ENCODE data around the gene RNPEP. TPM values are rescaled to one million over a fixed set of nuclear protein-coding genes. Genes with fewer than 3 reads are reported as not detected.
"Not testable (repeated sequence)": the region's sequence is repeated elsewhere in the genome, so short reads cannot be mapped to it uniquely, and the experiment has no call there.

Gene RNPEP, protein sequence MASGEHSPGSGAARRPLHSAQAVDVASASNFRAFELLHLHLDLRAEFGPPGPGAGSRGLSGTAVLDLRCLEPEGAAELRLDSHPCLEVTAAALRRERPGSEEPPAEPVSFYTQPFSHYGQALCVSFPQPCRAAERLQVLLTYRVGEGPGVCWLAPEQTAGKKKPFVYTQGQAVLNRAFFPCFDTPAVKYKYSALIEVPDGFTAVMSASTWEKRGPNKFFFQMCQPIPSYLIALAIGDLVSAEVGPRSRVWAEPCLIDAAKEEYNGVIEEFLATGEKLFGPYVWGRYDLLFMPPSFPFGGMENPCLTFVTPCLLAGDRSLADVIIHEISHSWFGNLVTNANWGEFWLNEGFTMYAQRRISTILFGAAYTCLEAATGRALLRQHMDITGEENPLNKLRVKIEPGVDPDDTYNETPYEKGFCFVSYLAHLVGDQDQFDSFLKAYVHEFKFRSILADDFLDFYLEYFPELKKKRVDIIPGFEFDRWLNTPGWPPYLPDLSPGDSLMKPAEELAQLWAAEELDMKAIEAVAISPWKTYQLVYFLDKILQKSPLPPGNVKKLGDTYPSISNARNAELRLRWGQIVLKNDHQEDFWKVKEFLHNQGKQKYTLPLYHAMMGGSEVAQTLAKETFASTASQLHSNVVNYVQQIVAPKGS
- total RNA-seq, result 10 to 100 TPM; 48.3 to 50.1 TPM

DNA sequence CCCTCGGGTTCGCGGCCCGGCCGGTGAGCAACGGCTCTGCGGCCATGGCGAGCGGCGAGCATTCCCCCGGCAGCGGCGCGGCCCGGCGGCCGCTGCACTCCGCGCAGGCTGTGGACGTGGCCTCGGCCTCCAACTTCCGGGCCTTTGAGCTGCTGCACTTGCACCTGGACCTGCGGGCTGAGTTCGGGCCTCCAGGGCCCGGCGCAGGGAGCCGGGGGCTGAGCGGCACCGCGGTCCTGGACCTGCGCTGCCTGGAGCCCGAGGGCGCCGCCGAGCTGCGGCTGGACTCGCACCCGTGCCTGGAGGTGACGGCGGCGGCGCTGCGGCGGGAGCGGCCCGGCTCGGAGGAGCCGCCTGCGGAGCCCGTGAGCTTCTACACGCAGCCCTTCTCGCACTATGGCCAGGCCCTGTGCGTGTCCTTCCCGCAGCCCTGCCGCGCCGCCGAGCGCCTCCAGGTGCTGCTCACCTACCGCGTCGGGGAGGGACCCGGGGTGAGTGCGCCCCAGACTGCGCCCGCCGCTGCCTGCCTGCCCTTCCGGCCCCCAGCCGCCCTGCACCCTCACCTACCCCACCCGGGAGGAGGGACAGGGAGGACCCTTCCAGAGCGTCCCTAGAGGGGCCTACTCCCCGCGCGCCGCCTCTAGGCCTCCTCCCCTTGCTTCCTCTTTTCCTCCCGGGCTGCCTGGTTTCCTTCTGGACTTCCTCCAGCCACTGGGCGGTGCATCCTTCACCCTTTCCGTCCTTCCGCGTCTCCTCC is at the start of gene RNPEP:
Gene RNPEP (plus strand): TSS at position 26 of the 757 bp plus-strand sequence. CDS start 19 bp downstream, at position 45.
- POLR2A ChIA-PET, result interaction anchor here (1.2 to 1.6 kb wide), 3 partner anchors 28 to 178 kb away, joined by 3 to 8 read pairs (median 4); partner anchors contain the start of genes PTPN7 and TIMM17A
- Mint-ChIP-seq H3K4me3 (peak within 1 kb of the TSS; percentile 93), H3K27ac (peak within 1 kb of the TSS; percentile 73), H3K4me1 (ENCODE audit: low read depth) (peaks cover 23% of the 10 kb centered on the region), H3K27me3 (no peaks in the 10 kb centered on the region), H3K36me3 (peaks cover 3% of the 10 kb centered on the region), H3K9me3 (no peaks in the 10 kb centered on the region)
- peak; percentile 67 for DNase-seq
- intact Hi-C loops (cut with micrococcal nuclease), result loop anchor here (1.0 to 5.0 kb wide), 2 partner anchors 28 to 156 kb away; partner anchors contain the start of genes IPO9 and TIMM17A
- CTCF ChIA-PET, result interaction anchor here (1.2 to 5.4 kb wide), 5 partner anchors 11 to 153 kb away, joined by 3 to 38 read pairs (median 9); no protein-coding TSS in a partner anchor

DNA sequence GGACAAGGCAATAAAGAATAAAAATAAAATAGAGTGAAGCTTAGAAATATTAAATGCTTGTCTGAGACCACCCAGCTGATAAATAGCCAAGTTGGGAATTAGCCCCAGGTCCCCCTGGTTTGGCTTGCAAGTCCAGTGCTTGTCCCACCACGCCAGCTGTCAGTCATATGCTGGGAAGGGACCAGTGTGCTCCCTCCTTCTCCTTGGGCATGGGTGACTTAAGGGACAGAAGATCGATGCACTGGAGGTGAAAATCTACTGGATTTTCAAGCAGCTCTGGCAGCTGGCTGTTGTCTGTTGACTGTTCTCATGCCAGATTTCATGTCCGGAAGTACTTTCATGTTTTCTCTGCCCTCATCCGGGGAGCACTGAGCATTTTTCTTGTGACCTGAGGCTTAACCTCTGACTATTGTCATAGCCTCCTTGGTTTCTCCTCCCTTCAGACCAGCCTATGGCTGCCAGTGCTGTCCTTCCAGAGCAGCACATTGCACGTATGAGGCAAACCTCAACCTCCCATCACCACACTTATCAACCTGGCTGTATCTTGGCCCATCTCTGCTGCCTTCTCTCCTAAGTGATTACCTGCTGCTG is 48.5 kb upstream of the RNPEP start:
- H3K9me3 Mint-ChIP-seq, result no peaks in the 10 kb centered on the region
- H3K36me3 Mint-ChIP-seq, result no peaks in the 10 kb centered on the region
- intact Hi-C loops (cut with micrococcal nuclease), result no loop called here
- no peak overlapping the region for H3K27ac Mint-ChIP-seq
- H3K4me3 Mint-ChIP-seq, result no peak overlapping the region
- no peak for DNase-seq
- ChIA-PET CTCF (no interaction called here), POLR2A (no interaction called here)
- H3K27me3 Mint-ChIP-seq, result peaks cover 1% of the 10 kb centered on the region
- H3K4me1 Mint-ChIP-seq (ENCODE audit: low read depth), result no peaks in the 10 kb centered on the region

DNA sequence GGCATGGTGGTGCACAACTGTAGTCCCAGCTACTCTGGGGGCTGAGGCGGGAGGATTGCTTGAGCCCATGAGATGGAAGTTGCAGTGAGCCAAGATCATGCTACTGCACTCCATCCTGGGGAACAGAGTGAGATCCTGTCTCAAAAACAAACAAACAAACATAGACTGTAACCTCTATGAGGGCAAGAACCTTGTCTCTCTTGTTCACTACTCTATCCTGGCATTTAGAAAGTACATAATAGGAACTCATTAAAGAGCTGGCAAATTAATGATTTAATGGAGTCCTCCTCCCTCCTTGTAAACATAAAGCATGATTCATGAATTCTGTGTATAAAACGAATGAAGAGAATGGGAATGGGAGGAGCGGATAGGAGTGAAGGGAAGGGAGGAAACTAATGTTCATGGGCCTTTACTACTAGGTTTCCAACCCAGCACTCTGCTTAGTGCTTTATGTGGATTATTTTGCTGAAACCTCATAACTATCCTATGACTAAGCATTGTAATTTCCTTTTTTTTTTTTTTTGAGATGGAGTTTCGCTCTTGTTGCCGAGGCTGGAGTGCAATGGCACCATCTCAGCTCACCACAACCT is 44.7 kb upstream of the RNPEP start:
- no peaks in the 10 kb centered on the region for H3K4me1 Mint-ChIP-seq (ENCODE audit: low read depth)
- peaks cover 1% of the 10 kb centered on the region for H3K27me3 Mint-ChIP-seq
- H3K4me3 Mint-ChIP-seq, result no peak overlapping the region
- H3K27ac Mint-ChIP-seq, result no peak overlapping the region
- intact Hi-C loops (cut with micrococcal nuclease), result no loop called here
- H3K9me3 Mint-ChIP-seq, result no peaks in the 10 kb centered on the region
- CTCF ChIA-PET, result interaction anchor here (0.9 kb wide), 1 partner anchor 61 kb away, joined by 3 read pairs; no protein-coding TSS in a partner anchor
- POLR2A ChIA-PET, result no interaction called here
- DNase-seq, result no peak
- no peaks in the 10 kb centered on the region for H3K36me3 Mint-ChIP-seq

DNA sequence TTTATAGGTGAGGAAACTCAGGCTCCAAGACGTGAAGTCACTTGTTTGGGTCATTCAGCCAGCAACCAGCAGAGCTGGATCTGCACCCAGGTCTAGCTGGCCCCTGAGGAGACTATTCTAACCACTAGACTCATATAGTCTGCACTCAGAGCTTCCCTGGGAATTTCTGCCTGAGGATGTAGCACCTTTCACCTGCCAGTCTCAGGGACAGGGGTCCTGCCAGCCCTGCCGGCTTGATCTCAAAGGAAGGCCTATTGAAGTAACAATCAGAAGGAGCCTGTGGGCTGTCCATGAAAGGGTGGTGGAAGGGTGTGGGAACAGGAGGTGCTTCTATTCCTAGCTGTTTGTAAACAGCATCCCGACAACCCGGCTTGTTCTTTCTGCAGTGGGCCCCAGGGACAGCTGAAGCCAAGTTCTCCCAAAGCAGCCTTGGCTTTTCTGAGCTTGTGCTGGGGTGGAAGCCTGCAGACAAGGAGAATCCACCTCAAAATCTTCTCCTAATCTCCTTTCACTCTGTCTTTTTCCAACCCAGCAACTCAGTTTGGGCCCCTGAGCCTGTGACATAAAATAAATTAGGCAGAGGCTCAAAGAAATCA is 43.9 kb upstream of the RNPEP start:
- ChIA-PET CTCF (interaction anchor here (0.9 kb wide), 1 partner anchor 61 kb away, joined by 3 read pairs; no protein-coding TSS in a partner anchor), POLR2A (no interaction called here)
- Mint-ChIP-seq H3K36me3 (no peaks in the 10 kb centered on the region), H3K27ac (no peak overlapping the region), H3K9me3 (no peaks in the 10 kb centered on the region), H3K4me3 (no peak overlapping the region), H3K4me1 (ENCODE audit: low read depth) (no peaks in the 10 kb centered on the region), H3K27me3 (peaks cover 2% of the 10 kb centered on the region)
- intact Hi-C loops (cut with micrococcal nuclease), result no loop called here
- DNase-seq, result no peak

DNA sequence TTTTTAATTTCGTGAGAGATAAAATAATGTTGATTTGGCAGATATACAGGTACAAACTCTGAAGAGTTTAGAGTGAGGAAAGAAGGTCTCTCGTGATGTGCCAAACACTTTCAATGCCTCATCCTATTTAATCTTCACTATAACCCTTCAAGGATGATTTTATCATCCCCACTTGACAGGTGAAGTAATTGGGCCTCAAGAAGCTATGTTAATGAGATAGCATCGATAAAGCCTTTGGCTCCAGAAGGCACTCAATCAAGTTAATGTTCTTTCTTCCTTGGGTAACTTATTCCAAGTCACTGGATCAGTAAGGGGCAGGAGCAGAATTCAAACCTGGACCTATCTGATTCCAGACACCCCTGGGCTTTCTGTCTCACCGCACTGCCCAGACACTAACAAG is 43.3 kb upstream of the RNPEP start:
- ChIA-PET CTCF (no interaction called here), POLR2A (no interaction called here)
- intact Hi-C loops (cut with micrococcal nuclease), result no loop called here
- H3K27me3 Mint-ChIP-seq, result peaks cover 8% of the 10 kb centered on the region
- no peak for DNase-seq
- no peaks in the 10 kb centered on the region for H3K4me1 Mint-ChIP-seq (ENCODE audit: low read depth)
- H3K36me3 Mint-ChIP-seq, result no peaks in the 10 kb centered on the region
- no peak overlapping the region for H3K4me3 Mint-ChIP-seq
- no peaks in the 10 kb centered on the region for H3K9me3 Mint-ChIP-seq
- H3K27ac Mint-ChIP-seq, result no peak overlapping the region

DNA sequence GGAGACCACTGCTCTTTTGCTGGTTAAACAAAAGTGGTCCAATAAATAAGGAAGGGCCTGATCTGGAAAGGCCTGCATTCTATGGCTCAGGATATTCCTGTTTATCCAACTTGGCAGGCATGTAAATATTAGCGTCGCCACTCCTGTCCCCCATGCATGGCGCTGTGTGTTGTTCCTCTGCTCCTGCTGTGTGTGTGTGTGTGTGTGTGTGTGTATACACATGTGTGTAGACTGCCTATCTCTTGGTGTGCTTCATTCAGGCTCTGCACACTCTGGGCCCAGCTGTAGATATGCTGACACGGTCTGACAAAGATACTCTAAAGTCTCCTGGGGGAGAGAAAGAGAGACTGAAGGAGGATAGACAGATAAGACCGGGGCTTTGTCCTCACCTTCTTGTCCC is 42.9 kb upstream of the RNPEP start:
- peaks cover 8% of the 10 kb centered on the region for H3K27me3 Mint-ChIP-seq
- no peaks in the 10 kb centered on the region for H3K9me3 Mint-ChIP-seq

DNA sequence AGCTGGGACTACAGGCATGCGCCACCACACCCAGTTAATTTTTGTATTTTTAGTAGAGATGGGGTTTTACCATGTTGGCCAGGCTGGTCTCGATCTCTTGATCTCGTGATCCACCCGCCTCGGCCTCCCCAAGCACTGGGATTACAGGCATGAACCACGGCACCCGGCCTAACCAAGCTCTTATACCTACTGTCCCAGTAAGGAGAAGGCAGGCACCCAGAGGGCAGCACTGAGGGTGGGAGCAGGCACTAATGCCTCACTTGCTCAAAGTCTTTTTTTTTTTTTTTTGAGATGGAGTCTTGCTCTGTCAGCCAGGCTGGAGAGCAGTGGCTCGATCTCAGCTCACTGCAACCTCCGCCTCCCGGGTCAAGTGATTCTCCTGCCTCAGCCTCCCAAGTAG is 42.1 kb upstream of the RNPEP start:
- intact Hi-C loops (cut with micrococcal nuclease); DNase-seq; H3K4me1 Mint-ChIP-seq (ENCODE audit: low read depth); H3K27ac Mint-ChIP-seq; H3K4me3 Mint-ChIP-seq; H3K36me3 Mint-ChIP-seq; H3K9me3 Mint-ChIP-seq: not testable (repeated sequence)
- CTCF ChIA-PET, result interaction anchor here (0.7 kb wide), 1 partner anchor 713 kb away, joined by 3 read pairs; no protein-coding TSS in a partner anchor
- POLR2A ChIA-PET, result interaction anchor here (0.6 kb wide), 1 partner anchor 529 kb away, joined by 3 read pairs; no protein-coding TSS in a partner anchor
- H3K27me3 Mint-ChIP-seq, result peaks cover 15% of the 10 kb centered on the region

More for the DNA sequence above, 42.9 kb upstream of the RNPEP start:
- Mint-ChIP-seq H3K36me3 (no peaks in the 10 kb centered on the region), H3K27ac (no peak overlapping the region), H3K4me1 (ENCODE audit: low read depth) (no peaks in the 10 kb centered on the region), H3K4me3 (no peak overlapping the region)
- no peak for DNase-seq
- intact Hi-C loops (cut with micrococcal nuclease), result no loop called here
- CTCF ChIA-PET, result no interaction called here
- POLR2A ChIA-PET, result no interaction called here

DNA sequence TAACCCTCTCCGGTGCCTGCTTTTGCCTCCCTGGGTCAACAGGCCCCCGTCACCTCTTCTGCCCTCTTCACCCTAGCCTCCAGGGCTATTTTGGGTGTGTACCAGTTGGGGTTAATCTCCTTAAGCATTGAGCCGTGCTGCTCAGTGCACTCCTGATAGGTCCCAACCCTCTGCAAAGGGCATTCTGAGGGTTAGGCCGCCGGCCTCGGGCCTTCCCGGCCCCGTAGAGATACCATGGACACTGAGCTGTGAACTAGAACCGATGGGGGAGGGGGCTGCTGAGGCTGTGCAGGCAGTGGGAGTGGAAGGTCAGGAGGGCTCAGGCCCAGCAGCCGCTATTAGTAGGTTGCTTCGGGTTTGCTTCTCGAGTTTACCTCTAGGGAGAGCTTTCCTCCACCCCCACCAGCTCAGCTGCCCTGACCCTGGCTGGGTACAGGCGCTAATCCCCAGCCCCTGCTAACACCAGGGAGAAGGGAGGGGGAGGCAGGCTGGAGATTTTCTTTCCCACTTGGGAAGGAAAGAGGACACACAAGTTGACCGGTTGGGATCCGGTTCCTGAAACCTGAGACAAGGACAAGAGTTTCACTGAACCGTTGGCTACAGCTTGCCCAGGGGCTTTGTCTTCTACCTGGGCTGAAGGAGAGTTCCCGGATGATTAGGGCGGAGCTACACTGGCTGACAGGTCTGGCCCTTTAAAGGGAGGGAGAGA is 40.9 kb upstream of the RNPEP start:
- CTCF ChIA-PET, result interaction anchor here (1.8 kb wide), 1 partner anchor 46 kb away, joined by 5 read pairs; no protein-coding TSS in a partner anchor
- Mint-ChIP-seq H3K27me3 (peaks cover 28% of the 10 kb centered on the region), H3K4me3 (no peak overlapping the region), H3K4me1 (ENCODE audit: low read depth) (peaks cover 6% of the 10 kb centered on the region), H3K27ac (no peak overlapping the region), H3K9me3 (no peaks in the 10 kb centered on the region), H3K36me3 (no peaks in the 10 kb centered on the region)
- no peak for DNase-seq
- POLR2A ChIA-PET, result no interaction called here
- intact Hi-C loops (cut with micrococcal nuclease), result no loop called here

DNA sequence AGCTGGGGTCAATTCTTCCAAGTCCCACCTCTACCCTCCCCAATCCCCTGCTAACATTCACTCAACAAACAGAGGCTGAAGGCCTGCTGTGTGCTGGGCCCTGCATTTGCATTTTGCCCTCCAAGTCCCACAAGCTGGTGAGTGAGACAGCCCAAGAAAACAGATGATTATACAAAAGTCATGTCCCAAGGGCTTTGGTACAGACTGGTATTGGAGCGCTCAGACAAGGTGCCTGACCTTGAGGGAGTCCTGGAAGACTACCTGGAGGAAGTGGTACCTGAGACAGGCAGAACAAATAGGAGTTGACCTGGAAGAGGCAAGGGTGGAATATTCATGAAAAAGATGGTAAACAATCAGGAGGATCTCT is 40.3 kb upstream of the RNPEP start:
- no peaks in the 10 kb centered on the region for H3K36me3 Mint-ChIP-seq
- no peaks in the 10 kb centered on the region for H3K9me3 Mint-ChIP-seq
- ChIA-PET CTCF (interaction anchor here (1.8 kb wide), 1 partner anchor 46 kb away, joined by 5 read pairs; no protein-coding TSS in a partner anchor), POLR2A (no interaction called here)
- DNase-seq, result no peak
- H3K4me1 Mint-ChIP-seq (ENCODE audit: low read depth), result peaks cover 8% of the 10 kb centered on the region
- intact Hi-C loops (cut with micrococcal nuclease), result no loop called here
- no peak overlapping the region for H3K27ac Mint-ChIP-seq
- H3K27me3 Mint-ChIP-seq, result peaks cover 33% of the 10 kb centered on the region
- H3K4me3 Mint-ChIP-seq, result no peak overlapping the region

DNA sequence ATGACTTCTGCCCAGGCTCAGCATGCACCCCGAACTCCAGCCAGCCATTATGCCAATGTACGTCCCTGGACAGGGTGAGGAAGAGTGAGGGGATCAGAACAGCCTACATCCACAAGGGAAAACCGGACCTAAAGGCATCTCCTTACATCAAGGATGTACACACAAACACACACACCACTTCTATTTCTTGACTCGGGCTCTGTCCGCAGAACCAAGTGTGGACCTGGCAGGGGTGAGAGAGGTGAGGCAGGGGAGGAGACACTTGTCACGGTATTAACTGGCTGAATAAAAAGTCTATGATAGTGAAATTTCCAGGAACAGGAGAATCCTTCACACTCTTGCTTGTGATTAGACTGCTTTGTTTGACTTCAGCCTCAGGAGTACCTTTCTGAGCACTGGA is 38.4 kb upstream of the RNPEP start:
- POLR2A ChIA-PET, result no interaction called here
- no peak overlapping the region for H3K27ac Mint-ChIP-seq
- H3K36me3 Mint-ChIP-seq, result no peaks in the 10 kb centered on the region
- intact Hi-C loops (cut with micrococcal nuclease), result no loop called here
- CTCF ChIA-PET, result no interaction called here
- H3K4me1 Mint-ChIP-seq (ENCODE audit: low read depth), result peaks cover 8% of the 10 kb centered on the region
- DNase-seq, result no peak
- H3K27me3 Mint-ChIP-seq, result peaks cover 40% of the 10 kb centered on the region
- H3K4me3 Mint-ChIP-seq, result no peak overlapping the region
- H3K9me3 Mint-ChIP-seq, result no peaks in the 10 kb centered on the region

DNA sequence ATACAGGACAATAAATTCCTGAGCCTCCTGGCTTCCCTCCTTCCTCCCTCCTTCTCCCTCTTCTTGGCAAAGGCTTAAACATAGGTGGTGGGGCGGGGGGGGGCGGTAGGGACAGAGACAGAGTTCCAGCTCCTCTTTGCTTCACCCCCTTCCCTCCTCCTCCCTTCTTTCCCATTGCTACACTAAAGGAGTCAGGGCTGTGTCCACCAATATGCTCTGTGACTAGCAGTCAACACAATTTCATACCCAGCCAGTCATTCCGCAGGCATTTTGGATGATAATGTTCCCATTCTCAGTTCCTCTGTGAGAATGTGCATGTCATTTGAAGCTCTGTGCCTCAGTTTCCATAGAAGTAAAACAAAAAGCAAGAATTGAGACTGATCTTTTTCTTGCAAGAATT is 37.8 kb upstream of the RNPEP start:
- no peak overlapping the region for H3K27ac Mint-ChIP-seq
- POLR2A ChIA-PET, result interaction anchor here (1.5 kb wide), 1 partner anchor 10 kb away, joined by 5 read pairs; the partner anchor contains the start of gene TIMM17A

More for the DNA sequence above, 37.8 kb upstream of the RNPEP start:
- intact Hi-C loops (cut with micrococcal nuclease), result no loop called here
- Mint-ChIP-seq H3K9me3 (no peaks in the 10 kb centered on the region), H3K4me1 (ENCODE audit: low read depth) (peaks cover 8% of the 10 kb centered on the region), H3K4me3 (no peak overlapping the region), H3K27me3 (peaks cover 40% of the 10 kb centered on the region), H3K36me3 (no peaks in the 10 kb centered on the region)
- CTCF ChIA-PET, result interaction anchor here (0.9 to 3.1 kb wide), 3 partner anchors 18 to 67 kb away, joined by 3 to 23 read pairs (median 5); no protein-coding TSS in a partner anchor
- no peak for DNase-seq
